Fibroblast of the conjunctiva (primary cell): ENCODE data around the gene SRRT.
"Not testable (repeated sequence)": the region's sequence is repeated elsewhere in the genome, so short reads cannot be mapped to it uniquely, and the experiment has no call there.

Source experiments
- DNase-seq: peaks from one replicate; pipeline ENCODE4 v3.0.0-alpha.2; 2010; ENCODE audit warnings: low read depth

SRRT gene

GRCh38 chr7:100854146-100854895, 20.6 kb upstream of the SRRT start:
- no peak for DNase-seq

GRCh38 chr7:100854899-100855298, 20.0 kb upstream of the SRRT start:
- DNase-seq, result not testable (repeated sequence)

DNA sequence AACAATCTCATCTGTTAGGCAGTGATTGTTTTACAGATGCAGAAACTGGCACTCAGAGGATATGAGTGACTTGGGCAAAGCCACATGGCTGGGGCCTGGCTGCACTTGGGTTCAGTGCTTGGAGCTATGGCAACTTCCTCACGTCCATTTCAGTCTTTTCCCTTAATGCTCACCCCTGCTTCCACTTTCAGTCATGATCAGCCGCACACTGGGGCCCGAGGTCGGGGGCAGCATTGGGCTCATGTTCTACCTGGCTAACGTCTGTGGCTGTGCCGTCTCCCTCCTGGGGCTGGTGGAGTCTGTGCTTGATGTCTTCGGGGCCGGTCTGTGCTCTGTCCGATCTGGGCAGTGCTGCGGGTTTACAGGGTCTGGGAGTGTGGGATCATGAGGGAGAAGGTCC, 19.4 kb upstream of the SRRT start:
- DNase-seq, result no peak

DNA sequence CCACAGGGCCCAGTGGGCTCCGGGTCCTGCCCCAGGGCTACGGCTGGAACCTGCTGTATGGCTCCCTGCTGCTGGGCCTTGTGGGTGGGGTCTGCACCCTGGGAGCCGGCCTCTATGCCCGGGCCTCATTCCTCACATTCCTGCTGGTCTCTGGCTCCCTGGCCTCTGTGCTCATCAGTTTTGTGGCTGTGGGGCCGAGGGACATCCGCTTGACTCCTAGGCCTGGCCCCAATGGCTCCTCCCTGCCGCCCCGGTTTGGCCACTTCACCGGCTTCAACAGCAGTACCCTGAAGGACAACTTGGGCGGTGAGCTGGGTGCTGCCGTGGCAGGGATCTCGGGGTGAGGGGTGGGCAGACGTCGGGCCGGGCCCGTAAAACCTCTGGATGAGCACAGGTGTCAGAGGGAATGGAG, 18.0 kb upstream of the SRRT start:
- no peak for DNase-seq

DNA sequence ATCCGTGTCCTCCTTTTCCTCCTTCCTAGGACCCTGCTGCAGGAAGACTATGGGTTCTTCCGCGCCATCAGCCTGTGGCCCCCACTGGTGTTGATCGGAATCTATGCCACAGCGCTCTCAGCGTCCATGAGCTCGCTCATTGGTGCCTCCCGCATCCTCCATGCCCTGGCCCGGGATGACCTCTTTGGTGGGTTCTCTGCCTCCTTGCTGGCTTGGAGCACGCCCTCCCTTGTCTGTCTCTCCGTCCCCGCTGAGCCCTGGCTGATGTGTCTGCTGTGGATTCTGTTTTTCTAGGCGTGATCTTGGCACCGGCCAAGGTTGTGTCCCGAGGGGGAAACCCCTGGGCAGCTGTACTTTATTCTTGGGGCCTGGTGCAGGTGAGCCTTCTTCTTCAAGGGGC, 15.0 kb upstream of the SRRT start:
- DNase-seq, result no peak

DNA sequence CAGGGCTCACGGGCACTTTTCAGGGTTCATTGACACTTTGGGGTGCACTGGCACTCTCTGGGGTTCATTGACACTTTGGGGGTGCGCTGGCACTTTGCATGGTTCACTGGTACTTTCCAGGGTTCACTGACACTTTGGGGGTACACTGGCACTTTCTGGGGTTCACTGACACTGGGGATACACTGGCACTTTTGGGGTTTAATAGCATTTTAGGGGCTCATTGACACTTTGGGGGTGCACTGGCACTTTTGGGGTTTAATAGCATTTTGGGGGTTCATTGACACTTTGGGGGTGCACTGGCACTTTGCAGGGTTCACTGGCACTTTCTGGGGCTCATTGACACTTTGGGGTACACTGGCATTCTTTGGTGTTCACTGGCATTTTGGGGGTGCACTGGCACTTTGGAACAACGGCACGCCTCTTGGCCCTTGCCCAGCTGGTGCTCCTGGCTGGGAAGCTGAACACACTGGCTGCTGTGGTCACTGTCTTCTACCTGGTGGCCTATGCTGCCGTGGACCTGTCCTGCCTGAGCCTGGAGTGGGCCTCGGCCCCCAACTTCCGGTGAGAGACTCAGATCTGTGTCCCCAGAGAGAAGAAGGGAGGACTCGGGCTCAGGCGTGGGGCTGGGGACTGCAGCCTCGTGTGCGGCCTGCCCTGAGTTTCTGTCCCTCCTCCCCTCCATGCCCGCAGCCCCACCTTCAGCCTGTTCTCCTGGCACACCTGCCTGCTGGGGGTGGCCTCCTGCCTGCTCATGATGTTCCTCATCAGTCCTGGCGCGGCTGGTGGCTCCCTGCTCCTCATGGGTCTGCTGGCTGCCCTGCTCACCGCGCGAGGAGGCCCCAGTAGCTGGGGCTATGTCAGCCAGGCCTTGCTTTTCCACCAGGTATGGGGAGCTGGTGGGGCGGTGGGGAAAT, 13.9 kb upstream of the SRRT start:
- DNase-seq, result no peak

- DNase-seq, result no peak
These were observed 13.3 kb upstream of the SRRT start for GRCh38 chr7:100861616-100861985.

DNA sequence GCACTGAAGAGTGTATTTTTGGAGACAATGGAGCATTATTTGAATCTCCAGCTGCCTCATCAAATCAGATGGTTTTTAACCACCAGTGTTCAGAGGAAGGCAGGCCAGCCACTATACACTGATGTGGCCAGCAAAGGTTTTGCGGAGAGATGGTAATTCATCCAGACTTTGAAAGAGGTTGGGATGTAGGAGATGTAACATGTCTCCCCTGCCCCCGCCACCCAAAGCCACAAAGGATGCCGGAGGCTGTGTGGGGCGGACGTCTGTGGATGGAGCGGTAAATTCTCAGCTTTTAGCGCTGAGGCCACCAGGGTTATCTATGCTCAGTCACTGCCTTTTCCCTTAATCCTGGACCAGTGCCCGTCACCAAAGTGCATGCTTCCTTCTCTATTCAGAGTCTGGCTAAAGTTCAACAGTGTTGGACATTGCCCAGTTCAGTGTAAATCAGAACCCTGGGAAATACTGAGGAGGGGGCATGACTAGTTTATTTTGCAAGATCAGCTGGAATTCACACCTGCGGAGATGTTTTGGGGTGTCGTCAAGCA, 11.4 kb upstream of the SRRT start:
- no peak for DNase-seq

- no peak for DNase-seq
These were observed 10.5 kb upstream of the SRRT start for GRCh38 chr7:100864263-100864845.

DNA sequence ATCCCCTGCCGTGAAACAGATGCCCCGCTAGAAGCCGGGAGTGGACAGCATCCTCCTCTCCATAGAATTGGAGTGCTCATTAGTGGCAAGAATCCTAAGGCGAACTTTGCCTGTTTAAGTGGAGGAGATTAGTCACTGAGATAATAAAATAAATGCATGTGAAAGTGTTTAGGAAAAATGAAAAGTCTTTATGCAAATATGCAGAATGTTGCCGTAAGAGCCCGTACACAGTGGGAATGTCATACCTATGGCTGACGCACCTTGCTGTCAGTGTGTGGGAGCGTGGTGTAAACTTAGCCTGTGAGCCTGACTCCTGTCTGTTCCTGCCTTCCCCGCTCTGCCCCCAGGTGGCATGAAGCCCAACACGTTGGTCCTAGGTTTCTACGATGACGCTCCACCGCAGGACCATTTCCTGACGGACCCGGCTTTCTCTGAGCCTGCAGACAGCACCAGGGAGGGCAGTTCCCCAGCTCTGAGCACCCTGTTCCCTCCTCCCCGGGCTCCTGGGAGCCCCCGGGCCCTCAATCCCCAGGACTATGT, 9.5 kb upstream of the SRRT start:
- DNase-seq, result no peak

DNA sequence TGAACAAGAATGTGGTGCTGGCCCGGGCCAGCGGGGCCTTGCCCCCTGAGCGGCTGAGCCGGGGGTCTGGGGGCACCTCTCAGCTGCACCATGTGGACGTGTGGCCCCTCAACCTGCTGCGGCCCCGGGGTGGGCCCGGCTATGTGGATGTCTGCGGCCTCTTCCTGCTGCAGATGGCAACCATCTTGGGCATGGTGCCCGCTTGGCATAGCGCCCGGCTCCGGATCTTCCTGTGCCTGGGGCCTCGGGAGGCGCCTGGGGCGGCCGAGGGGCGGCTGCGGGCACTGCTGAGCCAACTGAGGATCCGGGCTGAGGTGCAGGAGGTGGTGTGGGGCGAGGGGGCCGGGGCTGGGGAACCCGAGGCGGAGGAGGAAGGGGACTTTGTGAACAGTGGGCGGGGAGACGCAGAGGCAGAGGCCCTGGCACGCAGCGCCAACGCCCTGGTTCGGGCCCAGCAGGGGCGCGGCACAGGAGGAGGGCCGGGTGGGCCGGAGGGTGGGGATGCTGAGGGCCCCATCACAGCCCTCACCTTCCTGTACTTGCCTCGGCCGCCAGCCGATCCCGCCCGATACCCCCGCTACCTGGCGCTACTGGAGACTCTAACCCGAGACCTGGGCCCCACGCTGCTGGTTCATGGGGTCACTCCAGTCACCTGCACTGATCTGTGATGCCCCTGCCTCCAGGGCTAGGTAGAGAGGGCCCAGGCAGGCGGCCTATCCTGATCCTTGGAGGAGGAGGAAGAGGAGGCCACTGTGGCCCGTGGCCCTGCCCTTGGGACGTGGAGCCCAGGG, 8.8 kb upstream of the SRRT start:
- DNase-seq, result no peak

- DNase-seq, result no peak
These were observed 8.2 kb upstream of the SRRT start for GRCh38 chr7:100866729-100867039.

DNA sequence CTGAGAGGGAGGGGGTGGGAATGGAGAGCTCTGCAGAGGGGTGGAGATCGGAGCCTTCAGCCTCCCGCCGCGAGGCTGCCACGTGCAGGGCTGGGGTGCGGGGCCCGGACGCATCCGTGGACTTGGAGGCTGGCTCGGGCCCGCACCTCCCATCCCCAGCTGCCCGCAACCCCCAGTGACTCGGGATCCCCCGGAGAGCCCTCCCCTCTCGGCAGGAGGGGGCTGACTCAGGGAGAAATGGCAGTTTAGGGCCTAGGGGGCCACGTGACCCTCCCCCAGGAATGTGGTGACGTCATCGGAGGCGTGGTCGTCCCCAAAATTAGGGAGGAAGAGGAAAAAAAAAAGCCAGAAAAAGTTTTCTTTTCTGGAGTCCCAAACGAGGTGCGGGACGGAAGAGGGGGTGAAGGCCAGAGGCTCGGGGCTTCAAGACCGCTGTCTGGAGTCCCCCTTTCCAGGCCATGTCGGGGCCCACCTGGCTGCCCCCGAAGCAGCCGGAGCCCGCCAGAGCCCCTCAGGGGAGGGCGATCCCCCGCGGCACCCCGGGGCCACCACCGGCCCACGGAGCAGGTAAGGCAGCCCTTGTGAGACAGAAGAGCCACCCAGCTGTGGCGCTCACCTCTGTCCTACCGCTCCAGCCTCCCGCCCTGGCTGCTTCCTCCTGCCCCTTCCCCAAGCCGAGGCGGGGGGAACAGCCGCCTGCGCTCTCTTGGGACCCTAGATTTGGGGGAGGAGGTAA, 7.7 kb upstream of the SRRT start, which contains the start of gene TRIP6:
TRIP6 (plus strand) TSS at position 348 of the 736 bp plus-strand sequence; CDS start at position 459, 111 bp downstream.
- DNase-seq, result peak; percentile 87

DNA sequence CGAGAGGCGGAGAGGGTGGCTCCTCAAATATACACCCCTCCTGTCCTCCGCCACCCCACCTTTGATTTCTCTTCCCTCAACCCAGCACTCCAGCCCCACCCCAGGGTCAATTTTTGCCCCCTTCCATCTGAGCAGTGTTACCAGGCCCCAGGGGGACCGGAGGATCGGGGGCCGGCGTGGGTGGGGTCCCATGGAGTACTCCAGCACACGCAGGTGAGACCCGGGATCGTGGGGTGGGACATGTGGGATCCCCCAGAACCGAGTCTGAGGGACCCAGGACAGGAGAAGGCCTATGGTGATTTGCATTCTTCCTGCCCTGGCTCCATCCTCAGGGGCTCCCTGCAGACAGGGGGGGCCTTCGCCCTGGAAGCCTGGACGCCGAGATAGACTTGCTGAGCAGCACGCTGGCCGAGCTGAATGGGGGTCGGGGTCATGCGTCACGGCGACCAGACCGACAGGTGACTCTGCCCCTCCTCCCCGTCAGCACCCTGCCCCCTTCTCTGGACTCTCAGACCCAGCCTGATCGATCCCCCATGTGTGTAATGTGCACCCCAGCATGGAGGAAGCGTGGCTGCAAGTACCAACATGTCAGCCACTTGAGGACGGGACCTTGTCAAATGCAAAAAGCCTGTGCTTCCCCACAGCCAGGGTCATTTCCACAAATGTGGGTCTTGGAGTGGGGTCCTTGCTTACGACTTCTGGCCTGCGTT, 7.0 kb upstream of the SRRT start:
- DNase-seq, result no peak

DNA sequence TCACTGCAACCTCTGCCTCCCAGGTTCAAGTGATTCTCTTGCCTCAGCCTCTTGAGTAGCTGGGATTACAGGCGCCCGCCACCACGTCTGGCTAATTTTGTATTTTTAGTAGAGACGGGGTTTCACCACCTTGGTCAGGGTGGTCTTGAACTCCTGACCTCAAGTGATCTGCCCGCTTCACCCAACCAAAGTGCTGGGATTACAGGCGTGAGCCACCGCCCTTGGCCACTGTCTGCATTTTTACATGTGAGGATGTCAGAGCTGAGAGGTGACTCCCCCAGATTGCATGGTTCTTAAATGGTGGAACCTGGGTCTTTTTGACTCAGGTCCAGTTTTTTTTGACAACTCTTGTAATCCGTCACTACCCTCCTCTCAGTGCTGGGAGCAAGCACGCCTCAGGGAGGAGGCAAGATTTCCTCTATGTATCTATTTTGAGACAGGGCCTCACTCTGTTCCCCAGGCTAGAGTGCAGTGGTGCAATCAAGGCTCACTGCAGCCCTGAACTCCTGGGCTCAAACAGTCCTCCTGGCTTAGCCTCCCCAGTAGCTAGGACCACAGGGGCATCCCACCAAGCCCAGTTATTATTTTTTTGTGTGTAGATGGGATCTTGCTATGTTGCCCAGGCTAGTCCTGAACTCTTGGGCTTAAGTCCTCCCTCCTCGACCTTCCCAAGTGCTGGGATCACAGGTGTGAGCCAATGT, 1.2 kb upstream of the SRRT start:
- no peak for DNase-seq

GRCh38 chr7:100874300-100874576, 665 bp upstream of the SRRT start:
- no peak for DNase-seq

DNA sequence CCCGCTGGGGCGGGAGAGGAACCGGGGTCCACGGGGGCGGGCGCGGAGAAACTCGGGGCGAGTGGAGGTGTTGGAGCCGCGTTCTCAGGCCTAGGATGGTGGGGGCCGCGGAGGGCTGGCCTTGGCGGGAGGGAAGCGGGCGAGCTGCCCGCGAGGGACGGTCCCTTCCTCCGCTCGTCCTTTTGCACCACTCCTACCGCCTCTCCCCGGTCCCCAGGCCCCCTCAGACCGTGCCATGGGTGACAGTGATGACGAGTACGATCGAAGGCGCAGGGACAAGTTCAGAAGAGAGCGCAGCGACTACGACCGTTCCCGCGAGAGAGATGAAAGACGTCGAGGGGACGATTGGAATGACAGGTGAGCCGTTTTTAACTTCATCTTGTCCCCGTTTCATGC, 451 bp downstream of the SRRT start:
- no peak for DNase-seq

DNA sequence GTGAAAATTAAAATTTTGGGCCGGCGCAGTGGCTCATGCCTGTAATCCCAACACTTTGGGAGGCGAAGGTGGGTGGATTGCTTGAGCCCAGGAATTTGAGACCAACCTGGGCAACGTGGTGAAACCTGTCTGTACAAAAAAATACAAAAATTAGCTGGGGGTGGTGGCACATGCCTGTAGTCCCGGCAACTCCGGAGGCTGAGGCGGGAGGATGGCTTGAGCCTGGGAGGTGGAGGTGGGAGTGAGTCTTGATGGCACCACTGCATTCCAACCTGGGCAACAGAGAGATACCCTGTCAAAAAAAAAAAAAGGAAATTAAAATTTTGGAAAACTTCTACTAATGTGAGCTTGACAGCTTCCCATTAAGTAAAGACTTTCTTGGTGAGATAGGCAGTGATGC, 3.1 kb downstream of the SRRT start:
- no peak for DNase-seq

DNA sequence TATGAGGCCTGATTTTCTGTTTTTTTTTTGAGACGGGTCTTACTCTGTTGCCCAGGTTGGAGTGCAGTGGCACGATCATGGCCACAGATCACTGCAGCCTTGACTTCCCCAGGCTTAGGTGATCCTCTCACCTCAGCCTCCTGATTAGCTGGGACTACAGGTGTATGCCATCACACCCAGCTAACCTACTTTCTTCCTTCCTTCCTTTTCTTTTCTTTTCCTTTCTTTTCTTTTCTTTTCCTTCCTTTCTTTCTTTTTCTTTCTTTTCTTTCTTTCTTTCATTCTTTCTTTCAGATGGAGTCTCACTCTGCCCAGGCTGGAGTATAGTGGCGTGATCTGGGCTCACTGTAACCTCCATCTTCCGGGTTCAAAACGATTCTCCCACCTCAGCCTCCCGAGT, 3.8 kb downstream of the SRRT start:
- DNase-seq, result no peak

- DNase-seq, result no peak
These were observed 4.9 kb downstream of the SRRT start for GRCh38 chr7:100879685-100880261.
